H1 (cell line): Measurements from ENCODE around the gene LEMD1. TPM values are rescaled to one million over a fixed set of nuclear protein-coding genes. Genes with fewer than 3 reads are reported as not detected.

Source experiments
- EP300 ChIP-seq, 2 experiments: IDR thresholded peaks; 1 replicate in 1 of 2; 2 replicates in 1 of 2; pipeline ENCODE4 v1.6.1; 2011 to 2012; ENCODE audit warnings: low read depth in 2 of 2, low read length in 2 of 2, mild to moderate bottlenecking in 2 of 2, borderline replicate concordance in 1 of 2, inconsistent platforms in 1 of 2, moderate library complexity in 1 of 2
- polyA plus RNA-seq, 7 experiments: library from polyadenylated mRNA; depleted of rRNA in 3 of 7; stranded (reverse) in 5 of 7; unstranded in 2 of 7; fragments of >200 nt in 5 of 7; fragments of 200-250 nt in 2 of 7; gene quantifications; 1 replicate in 5 of 7; 2 replicates in 1 of 7; 4 replicates in 1 of 7; pipeline versions ENCODE4 v1.2.1 to v1.2.3, GENCODE V29; 2011 to 2013; ENCODE audit warnings: missing spikeins in 2 of 7, mixed read lengths in 2 of 7
- total RNA-seq: library from RNA; stranded (reverse); fragmentation: NEBNext Ultra II Directional; extraction: Animal tissue kit (Norgen Biotek cat#: 25700); gene quantifications from 2 replicates; pipeline ENCODE4 v1.2.1, GENCODE V29; 2021

Gene LEMD1
- total and polyA plus RNA-seq, 2 of the 8 experiments (the other 6 are each of a cell fraction or from before 2014, with no cell fraction given): 10.0 to 10.5 TPM

DNA sequence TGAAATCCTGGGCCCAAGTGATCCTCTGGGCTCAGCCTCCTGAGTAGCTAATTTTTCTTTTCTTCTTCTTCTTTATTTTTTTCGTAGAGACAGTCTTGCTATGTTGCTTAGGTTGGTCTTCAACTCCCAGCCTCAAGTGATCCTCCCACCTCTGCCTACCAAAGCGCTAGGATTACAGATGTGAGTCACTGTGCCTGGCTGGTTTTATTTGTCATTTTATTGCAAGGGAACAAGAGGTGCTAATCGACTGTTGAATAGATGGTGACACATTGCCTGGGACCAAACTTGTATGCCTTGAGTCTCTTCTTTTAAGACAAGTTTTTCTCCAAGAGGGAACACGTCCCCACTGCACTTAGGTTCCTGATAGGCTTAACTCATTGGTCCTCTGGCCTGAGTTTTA lies 45.1 kb downstream of the LEMD1 start (continued):
- no peak for TF ChIP-seq EP300 (IDR thresholded peaks at IDR 0.05; ENCODE audit: borderline replicate concordance in 1 of 2, low read depth in 2 of 2, low read length in 2 of 2)
